D721Med (cell line): ENCODE measurements around the gene CCDC82.

Experiments used
- DNase-seq: peaks from one replicate; pipeline ENCODE4 v3.0.0; 2011; ENCODE audit warnings: low spot score; ENCODE audit not compliant: insufficient read length
- FAIRE-seq: peaks from 2 replicates; lab custom pipeline; 2011; peaks lifted over from hg19 to GRCh38; lab: Jason Lieb, UNC
- TF ChIP-seq, protein P1 (sequence below): IDR thresholded peaks from 2 replicates; pipeline ENCODE4 v1.5.1; 2012; ENCODE audit warnings: mild to moderate bottlenecking, control low read depth; ENCODE audit not compliant: insufficient read depth; ENCODE audit errors: missing control alignments

Gene CCDC82

DNA sequence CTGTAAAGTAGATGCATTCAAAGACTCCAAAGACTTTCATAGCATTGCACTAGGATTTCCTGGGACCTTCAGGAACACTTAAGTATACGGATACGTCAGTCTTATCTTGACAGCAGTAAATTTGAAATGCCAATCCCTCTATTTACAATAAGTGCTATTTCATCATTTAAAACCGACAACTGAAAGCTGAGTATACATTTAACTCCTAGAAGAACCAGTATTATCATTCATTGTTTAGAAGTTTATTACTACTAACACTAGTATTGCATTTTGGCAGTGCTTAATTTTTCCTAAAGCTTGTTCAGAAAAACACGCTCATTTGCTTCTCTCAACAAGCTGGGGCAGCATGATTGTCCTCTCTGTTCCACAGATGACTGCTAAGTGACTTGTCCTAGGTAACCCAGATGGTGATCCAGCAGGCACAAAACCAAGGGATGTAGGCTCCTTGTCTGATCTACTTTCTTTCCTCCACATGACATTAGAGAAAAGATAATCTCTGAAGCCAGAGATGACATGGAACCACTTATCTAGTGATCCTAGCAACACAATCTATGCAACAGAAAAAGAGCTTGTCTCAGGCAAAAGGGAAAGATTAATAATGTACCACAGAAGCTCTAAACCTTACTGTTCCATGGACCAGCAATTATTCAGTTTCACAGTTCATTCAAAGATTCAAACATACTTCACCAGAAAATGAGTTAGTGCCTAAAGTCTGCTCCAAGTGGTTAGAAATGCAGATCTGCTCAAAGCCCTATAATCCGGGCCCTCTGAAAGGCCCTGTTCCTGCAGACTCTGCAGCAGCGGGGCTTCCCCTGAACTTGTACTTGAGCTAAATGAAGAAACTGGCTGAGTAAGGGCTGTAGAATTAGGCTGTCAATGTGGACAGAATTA is 51.9 kb downstream of the CCDC82 start:
- FAIRE-seq (no peak), DNase-seq (no peak)
- TF ChIP-seq, protein P1, sequence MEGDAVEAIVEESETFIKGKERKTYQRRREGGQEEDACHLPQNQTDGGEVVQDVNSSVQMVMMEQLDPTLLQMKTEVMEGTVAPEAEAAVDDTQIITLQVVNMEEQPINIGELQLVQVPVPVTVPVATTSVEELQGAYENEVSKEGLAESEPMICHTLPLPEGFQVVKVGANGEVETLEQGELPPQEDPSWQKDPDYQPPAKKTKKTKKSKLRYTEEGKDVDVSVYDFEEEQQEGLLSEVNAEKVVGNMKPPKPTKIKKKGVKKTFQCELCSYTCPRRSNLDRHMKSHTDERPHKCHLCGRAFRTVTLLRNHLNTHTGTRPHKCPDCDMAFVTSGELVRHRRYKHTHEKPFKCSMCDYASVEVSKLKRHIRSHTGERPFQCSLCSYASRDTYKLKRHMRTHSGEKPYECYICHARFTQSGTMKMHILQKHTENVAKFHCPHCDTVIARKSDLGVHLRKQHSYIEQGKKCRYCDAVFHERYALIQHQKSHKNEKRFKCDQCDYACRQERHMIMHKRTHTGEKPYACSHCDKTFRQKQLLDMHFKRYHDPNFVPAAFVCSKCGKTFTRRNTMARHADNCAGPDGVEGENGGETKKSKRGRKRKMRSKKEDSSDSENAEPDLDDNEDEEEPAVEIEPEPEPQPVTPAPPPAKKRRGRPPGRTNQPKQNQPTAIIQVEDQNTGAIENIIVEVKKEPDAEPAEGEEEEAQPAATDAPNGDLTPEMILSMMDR = no peak

DNA sequence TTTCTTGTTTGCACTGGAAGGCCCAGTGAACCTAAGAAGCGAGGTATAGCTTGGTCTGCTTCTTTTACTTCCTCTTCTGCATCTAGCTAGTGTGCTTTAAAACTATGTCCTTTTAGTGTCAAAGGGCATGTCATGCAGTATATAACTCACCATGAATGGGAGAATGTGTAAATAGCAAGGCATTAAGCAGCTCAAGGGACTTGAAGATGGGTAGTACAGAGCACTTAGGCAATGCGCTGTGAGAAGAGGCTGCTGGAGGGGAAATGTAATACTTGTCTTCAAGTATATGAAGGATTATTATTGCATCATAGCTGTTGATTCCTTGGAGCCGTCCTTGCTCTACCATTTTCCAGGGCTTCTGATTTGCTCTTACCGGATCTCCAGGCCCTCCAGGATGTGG is 54.3 kb downstream of the CCDC82 start:
- no peak for FAIRE-seq
- TF ChIP-seq, protein P1 = no peak

DNA sequence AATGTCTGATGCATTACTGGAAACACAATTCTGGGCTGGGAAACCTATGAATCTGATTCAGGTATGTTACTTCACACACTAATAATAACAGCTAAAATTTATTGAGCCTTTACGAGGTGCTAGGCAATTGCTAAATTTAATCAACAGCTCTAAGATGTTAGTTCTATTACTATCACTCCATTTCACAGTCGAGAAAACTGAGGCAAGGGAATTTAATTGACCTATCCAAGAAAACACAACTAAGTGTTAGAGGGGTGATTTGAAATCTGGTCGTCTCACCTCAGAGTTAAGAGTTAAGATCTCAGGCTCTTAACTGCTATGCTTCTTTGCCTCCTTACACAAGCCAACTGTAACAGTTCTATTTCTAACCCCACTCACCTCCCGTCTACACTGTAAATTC is 55.5 kb downstream of the CCDC82 start:
- TF ChIP-seq, protein P1 = no peak
- DNase-seq = no peak
- no peak for FAIRE-seq

More for the DNA sequence above, 54.3 kb downstream of the CCDC82 start:
- no peak for DNase-seq

DNA sequence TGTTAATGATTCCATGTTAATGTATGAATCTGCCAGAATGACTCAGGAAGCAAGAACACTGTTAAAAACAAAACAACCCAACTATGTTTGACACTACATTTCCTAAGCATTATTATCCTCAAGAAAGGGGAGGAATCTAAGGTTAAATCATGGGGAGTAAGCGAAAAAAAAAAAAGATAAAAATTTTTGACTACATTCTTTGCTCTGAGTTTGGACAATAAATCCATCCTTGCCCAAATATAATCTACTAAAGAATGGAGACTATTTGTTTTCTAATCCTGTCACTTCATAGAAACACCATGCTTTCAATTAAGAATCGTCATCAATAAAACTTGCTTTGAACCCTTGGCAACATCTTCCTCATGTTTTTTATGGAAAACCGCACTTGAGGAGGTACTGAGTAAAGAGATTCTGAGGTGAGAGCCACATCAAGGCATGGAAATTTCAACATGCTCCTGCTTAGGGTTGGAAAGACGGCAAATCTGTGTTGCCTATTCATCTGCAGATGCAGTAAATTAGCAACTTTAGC is 56.5 kb downstream of the CCDC82 start:
- TF ChIP-seq, protein P1 = no peak
- no peak for DNase-seq
- FAIRE-seq = no peak

DNA sequence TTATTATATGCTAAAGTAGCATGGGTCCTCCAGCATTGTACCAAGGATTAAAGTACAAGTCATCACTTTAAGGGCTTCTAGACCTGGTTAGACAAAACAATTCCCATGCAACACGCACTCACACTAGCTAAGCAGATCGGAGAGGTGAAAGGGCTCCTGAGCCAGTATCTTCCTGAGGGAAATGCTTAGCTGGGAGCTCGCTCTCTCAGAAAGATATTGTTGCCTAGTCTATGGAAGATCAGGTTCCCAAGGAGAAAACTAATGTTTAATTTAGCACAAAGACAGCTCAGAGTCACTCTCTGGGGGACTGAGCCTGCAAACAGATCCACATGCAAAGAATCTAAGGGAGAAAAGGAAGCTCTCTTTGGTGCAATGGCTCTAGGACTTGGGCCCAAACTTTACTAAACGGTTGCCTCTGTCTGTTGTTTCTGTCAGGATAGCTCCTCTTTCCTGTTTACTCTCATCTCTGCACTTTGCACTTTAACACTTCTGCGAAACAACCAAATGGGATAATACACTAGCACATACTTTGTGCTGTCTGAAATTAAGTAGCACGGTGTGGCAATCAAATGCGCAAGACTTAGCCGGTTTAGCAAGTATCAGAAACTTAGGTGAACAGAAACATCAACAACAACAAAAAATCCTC is 57.5 kb downstream of the CCDC82 start:
- FAIRE-seq (no peak), DNase-seq (no peak)
- TF ChIP-seq, protein P1 = no peak

DNA sequence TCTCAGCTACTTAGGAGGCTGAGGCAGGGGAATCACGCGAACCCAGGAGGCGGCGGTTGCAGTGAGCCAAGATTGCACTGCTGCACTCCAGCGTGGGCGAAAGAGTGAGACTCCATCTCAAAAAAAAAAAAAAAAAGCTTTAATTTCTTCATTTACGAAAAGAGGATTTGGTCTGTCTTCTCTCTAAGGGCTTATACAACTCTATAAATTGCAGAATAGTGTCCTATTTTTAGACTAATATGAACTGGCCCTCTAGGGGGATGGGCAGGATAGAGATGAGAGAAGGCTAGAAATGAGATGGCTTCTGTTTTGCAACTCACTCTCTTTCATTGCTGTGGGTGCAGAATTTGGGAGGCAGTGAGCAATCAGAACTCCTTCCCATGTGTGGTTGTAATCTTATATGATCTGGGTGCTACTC is 58.0 kb downstream of the CCDC82 start:
- TF ChIP-seq, protein P1 = no peak
- DNase-seq (no peak), FAIRE-seq (no peak)
